ENCODE data around the gene TMCO6.
A peak's percentile ranks its signal among the peaks of the same experiment; 100 is the strongest.

The TMCO6 gene

DNA sequence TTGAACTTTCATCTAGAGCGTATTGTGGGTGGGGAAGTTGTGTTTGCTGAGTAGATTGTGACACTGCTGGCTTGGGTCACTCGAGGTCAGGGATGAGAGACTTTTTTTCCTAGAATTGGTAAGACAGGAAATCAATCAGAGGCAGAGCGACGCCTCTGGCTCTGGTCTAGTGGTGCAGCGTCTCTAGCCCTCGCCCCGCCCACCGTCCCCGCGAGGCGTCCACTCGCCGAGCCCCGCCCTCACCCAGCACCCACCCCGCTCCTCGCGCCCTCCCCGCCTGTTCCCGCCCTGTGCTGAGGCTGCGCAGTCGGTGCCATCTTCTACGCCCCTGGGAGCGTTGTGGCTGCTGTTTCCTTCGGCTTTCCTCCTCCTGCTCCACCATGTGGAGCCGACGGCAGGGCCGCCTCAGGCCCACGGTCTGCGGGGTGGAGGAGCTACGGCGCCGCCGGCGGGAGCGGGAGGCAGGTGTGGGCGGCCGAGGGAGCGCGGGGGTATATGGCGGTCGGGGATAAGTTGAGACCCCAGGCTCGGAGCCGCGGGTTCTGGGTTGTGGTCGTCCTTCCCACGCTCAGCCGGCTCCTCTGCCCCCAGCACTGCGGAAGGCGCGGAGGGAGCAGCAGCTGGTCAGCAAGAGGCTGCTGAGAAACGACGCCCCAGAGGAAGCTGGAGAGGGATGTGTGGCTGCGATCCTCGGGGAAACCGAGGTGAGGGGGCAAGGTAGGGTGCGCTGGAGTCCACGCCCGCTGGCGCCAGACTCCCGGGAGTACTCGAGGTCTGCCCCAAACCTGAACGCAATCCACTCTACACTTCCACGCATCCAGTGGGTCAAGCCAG lies at the start of gene TMCO6 (continued):
- TF ChIP-seq, protein P1, sequence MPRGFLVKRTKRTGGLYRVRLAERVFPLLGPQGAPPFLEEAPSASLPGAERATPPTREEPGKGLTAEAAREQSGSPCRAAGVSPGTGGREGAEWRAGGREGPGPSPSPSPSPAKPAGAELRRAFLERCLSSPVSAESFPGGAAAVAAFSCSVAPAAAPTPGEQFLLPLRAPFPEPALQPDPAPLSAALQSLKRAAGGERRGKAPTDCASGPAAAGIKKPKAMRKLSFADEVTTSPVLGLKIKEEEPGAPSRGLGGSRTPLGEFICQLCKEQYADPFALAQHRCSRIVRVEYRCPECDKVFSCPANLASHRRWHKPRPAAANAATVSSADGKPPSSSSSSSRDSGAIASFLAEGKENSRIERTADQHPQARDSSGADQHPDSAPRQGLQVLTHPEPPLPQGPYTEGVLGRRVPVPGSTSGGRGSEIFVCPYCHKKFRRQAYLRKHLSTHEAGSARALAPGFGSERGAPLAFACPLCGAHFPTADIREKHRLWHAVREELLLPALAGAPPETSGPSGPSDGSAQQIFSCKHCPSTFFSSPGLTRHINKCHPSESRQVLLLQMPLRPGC (tag by site-specific recombination; IDR thresholded peaks at IDR 0.05): peak; percentile 15; the same call in 1 of the 2 replicates
- TF ChIP-seq ZNF10 (tag by site-specific recombination; IDR thresholded peaks at IDR 0.05) (no peak), ZFP41 (tag by site-specific recombination; IDR thresholded peaks at IDR 0.05; ENCODE audit: borderline replicate concordance) (no peak), ZNF549 (tag by site-specific recombination; IDR thresholded peaks at IDR 0.05) (no peak), ZNF184 (tag by site-specific recombination; IDR thresholded peaks at IDR 0.05) (no peak), ZNF76 (tag by site-specific recombination; IDR thresholded peaks at IDR 0.05; ENCODE audit: borderline replicate concordance, low read depth) (peak; percentile 26; the same call in 1 of the 2 replicates), ZNF311 (tag by site-specific recombination; IDR thresholded peaks at IDR 0.05; ENCODE audit: borderline replicate concordance) (no peak), ZNF521 (tag by site-specific recombination; IDR thresholded peaks at IDR 0.05) (no peak), ZNF354C (tag by site-specific recombination; IDR thresholded peaks at IDR 0.05; ENCODE audit: borderline replicate concordance, low read depth) (no peak), ZNF610 (tag by site-specific recombination; IDR thresholded peaks at IDR 0.05; ENCODE audit: borderline replicate concordance) (no peak), ZNF677 (tag by site-specific recombination; IDR thresholded peaks at IDR 0.05) (no peak), ZNF23 (tag by site-specific recombination; IDR thresholded peaks at IDR 0.05; ENCODE audit: borderline replicate concordance) (no peak), ZNF571 (tag by site-specific recombination; IDR thresholded peaks at IDR 0.05) (no peak), MYNN (tag by site-specific recombination; IDR thresholded peaks at IDR 0.05; ENCODE audit: borderline replicate concordance) (no peak), ZNF24 (tag by site-specific recombination; IDR thresholded peaks at IDR 0.05) (no peak), BCL11A (tag by site-specific recombination; IDR thresholded peaks at IDR 0.05; ENCODE audit: low read depth) (peak; percentile 35; the same call in 1 of the 2 replicates), ZNF146 (tag by site-specific recombination; IDR thresholded peaks at IDR 0.05) (no peak), ZNF658 (tag by site-specific recombination; IDR thresholded peaks at IDR 0.05) (no peak), ZNF585B (tag by site-specific recombination; IDR thresholded peaks at IDR 0.05) (no peak), ZNF341 (tag by site-specific recombination; IDR thresholded peaks at IDR 0.05; ENCODE audit: low read depth) (peak; percentile 98), ZIC2 (tag by site-specific recombination; IDR thresholded peaks at IDR 0.05) (peak; percentile 74), ZFP69B (tag by site-specific recombination; IDR thresholded peaks at IDR 0.05) (peak; percentile 11; the same call in 1 of the 2 replicates), SP2 (tag by site-specific recombination; IDR thresholded peaks at IDR 0.05) (peak; percentile 98), ZEB2 (tag by site-specific recombination; IDR thresholded peaks at IDR 0.05) (peak; percentile 69), GFI1B (tag by site-specific recombination; IDR thresholded peaks at IDR 0.05) (no peak), ZNF426 (tag by site-specific recombination; IDR thresholded peaks at IDR 0.05) (no peak), ZNF391 (tag by site-specific recombination; IDR thresholded peaks at IDR 0.05; ENCODE audit: borderline replicate concordance, low read depth) (no peak), SP7 (tag by site-specific recombination; IDR thresholded peaks at IDR 0.05) (0 out of 2 replicates have a peak, but pooled peaks have one; percentile 49)
- TF ChIP-seq, protein P2, sequence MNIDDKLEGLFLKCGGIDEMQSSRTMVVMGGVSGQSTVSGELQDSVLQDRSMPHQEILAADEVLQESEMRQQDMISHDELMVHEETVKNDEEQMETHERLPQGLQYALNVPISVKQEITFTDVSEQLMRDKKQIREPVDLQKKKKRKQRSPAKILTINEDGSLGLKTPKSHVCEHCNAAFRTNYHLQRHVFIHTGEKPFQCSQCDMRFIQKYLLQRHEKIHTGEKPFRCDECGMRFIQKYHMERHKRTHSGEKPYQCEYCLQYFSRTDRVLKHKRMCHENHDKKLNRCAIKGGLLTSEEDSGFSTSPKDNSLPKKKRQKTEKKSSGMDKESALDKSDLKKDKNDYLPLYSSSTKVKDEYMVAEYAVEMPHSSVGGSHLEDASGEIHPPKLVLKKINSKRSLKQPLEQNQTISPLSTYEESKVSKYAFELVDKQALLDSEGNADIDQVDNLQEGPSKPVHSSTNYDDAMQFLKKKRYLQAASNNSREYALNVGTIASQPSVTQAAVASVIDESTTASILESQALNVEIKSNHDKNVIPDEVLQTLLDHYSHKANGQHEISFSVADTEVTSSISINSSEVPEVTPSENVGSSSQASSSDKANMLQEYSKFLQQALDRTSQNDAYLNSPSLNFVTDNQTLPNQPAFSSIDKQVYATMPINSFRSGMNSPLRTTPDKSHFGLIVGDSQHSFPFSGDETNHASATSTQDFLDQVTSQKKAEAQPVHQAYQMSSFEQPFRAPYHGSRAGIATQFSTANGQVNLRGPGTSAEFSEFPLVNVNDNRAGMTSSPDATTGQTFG (tag by site-specific recombination; IDR thresholded peaks at IDR 0.05; ENCODE audit: borderline replicate concordance): no peak
- TF ChIP-seq, protein P3, sequence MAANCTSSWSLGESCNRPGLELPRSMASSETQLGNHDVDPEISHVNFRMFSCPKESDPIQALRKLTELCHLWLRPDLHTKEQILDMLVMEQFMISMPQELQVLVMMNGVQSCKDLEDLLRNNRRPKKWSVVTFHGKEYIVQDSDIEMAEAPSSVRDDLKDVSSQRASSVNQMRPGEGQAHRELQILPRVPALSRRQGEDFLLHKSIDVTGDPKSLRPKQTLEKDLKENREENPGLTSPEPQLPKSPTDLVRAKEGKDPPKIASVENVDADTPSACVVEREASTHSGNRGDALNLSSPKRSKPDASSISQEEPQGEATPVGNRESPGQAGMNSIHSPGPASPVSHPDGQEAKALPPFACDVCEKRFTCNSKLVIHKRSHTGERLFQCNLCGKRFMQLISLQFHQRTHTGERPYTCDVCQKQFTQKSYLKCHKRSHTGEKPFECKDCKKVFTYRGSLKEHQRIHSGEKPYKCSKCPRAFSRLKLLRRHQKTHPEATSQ (tag by site-specific recombination; IDR thresholded peaks at IDR 0.05): no peak
- TF ChIP-seq, protein P4, sequence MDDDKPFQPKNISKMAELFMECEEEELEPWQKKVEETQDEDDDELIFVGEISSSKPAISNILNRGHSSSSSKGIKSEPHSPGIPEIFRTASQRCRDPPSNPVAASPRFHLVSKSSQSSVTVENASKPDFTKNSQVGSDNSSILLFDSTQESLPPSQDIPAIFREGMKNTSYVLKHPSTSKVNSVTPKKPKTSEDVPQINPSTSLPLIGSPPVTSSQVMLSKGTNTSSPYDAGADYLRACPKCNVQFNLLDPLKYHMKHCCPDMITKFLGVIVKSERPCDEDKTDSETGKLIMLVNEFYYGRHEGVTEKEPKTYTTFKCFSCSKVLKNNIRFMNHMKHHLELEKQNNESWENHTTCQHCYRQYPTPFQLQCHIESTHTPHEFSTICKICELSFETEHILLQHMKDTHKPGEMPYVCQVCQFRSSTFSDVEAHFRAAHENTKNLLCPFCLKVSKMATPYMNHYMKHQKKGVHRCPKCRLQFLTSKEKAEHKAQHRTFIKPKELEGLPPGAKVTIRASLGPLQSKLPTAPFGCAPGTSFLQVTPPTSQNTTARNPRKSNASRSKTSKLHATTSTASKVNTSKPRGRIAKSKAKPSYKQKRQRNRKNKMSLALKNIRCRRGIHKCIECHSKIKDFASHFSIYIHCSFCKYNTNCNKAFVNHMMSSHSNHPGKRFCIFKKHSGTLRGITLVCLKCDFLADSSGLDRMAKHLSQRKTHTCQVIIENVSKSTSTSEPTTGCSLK (tag by site-specific recombination; IDR thresholded peaks at IDR 0.05): no peak
- TF ChIP-seq, protein P5, sequence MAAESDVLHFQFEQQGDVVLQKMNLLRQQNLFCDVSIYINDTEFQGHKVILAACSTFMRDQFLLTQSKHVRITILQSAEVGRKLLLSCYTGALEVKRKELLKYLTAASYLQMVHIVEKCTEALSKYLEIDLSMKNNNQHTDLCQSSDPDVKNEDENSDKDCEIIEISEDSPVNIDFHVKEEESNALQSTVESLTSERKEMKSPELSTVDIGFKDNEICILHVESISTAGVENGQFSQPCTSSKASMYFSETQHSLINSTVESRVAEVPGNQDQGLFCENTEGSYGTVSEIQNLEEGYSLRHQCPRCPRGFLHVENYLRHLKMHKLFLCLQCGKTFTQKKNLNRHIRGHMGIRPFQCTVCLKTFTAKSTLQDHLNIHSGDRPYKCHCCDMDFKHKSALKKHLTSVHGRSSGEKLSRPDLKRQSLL (tag by site-specific recombination; IDR thresholded peaks at IDR 0.05): no peak

All from HEK293 (cell line).